Measurements from ENCODE around the gene SPEG.

DNA sequence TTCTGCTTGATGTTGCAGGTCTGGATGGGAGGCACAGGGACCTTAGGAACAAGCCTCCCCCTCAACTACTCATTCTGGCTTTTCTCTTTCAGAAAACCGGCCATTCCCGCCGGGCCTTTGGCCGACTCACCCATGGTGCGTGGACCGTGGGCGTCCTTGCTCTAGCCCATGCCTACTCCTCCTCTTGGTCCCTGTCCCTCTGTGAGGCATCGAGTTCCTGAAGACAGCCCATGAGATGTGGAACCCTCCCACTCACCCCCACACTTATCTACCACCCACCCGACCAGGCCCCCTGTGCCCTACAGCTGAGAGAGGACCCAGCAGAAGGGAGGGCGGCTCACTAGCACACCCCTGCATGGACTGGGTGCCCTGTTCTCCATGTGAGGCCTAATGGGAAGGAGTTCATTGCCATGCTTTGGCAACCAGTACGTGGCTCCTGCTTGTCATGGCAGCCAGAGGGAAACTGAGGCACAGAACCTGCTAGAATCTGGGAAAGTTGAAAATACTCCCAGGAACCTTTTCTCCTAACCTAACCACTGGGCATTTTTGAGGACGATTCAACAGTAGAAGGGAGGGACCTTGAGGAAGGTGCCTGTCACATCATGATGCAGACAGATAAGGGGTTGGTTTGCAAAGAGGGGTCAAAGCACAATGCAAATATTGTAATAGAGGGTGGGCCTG, 8.5 kb downstream of the SPEG start:
- no peak for TF ChIP-seq ZBTB1 (CRISPR knock-in tag; IDR thresholded peaks at IDR 0.05; ENCODE audit: borderline replicate concordance)
- TF ChIP-seq, protein P1, sequence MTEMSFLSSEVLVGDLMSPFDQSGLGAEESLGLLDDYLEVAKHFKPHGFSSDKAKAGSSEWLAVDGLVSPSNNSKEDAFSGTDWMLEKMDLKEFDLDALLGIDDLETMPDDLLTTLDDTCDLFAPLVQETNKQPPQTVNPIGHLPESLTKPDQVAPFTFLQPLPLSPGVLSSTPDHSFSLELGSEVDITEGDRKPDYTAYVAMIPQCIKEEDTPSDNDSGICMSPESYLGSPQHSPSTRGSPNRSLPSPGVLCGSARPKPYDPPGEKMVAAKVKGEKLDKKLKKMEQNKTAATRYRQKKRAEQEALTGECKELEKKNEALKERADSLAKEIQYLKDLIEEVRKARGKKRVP (CRISPR knock-in tag; IDR thresholded peaks at IDR 0.05): no peak
- TF ChIP-seq ISX (CRISPR knock-in tag; conservative IDR thresholded peaks at IDR 0.05): no peak
- TF ChIP-seq, protein P2, sequence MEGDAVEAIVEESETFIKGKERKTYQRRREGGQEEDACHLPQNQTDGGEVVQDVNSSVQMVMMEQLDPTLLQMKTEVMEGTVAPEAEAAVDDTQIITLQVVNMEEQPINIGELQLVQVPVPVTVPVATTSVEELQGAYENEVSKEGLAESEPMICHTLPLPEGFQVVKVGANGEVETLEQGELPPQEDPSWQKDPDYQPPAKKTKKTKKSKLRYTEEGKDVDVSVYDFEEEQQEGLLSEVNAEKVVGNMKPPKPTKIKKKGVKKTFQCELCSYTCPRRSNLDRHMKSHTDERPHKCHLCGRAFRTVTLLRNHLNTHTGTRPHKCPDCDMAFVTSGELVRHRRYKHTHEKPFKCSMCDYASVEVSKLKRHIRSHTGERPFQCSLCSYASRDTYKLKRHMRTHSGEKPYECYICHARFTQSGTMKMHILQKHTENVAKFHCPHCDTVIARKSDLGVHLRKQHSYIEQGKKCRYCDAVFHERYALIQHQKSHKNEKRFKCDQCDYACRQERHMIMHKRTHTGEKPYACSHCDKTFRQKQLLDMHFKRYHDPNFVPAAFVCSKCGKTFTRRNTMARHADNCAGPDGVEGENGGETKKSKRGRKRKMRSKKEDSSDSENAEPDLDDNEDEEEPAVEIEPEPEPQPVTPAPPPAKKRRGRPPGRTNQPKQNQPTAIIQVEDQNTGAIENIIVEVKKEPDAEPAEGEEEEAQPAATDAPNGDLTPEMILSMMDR (CRISPR knock-in tag; IDR thresholded peaks at IDR 0.05): no peak
- TF ChIP-seq ZNF570 (CRISPR knock-in tag; IDR thresholded peaks at IDR 0.05; ENCODE audit: borderline replicate concordance): no peak
- TF ChIP-seq ARID2 (CRISPR knock-in tag; IDR thresholded peaks at IDR 0.05; ENCODE audit: borderline replicate concordance): no peak
- TF ChIP-seq FOXM1 (CRISPR knock-in tag; IDR thresholded peaks at IDR 0.05): no peak
- TF ChIP-seq POLR2G (IDR thresholded peaks at IDR 0.05; ENCODE audit: low read depth, low read length): no peak
- no peak for TF ChIP-seq HOXA7 (CRISPR knock-in tag; IDR thresholded peaks at IDR 0.05)
- TF ChIP-seq SAFB2 (CRISPR knock-in tag; IDR thresholded peaks at IDR 0.05; ENCODE audit: borderline replicate concordance, low read depth): no peak
